Panc1 (cell line): ENCODE results near the gene SPATA20. TPM values are rescaled to one million over a fixed set of nuclear protein-coding genes. Genes with fewer than 3 reads are reported as not detected.

Experiments used
- ATAC-seq: fragments of 200-7000 bp; cut with Tn5 transposase; 2 replicates; pipeline ENCODE4 v1.9.1; 2020; ENCODE audit warnings: mild to moderate bottlenecking, moderate library complexity
- BruUV-seq: library from RNA; stranded (reverse); fragments of 400-500 nt; replicated peaks from 2 replicates; lab custom pipeline; 2021; lab: Mats Ljungman, UMichigan
- CTCF ChIA-PET: fragments of 300-600 bp; sonication (Branson Sonifier 250); formaldehyde crosslinking; loops from one replicate; lab custom pipeline; 2022; ENCODE audit warnings: antibody characterized with exemption; lab: Charles Lee
- POLR2A ChIA-PET: fragments of 300-600 bp; sonication (Branson Sonifier 250); formaldehyde crosslinking; loops from one replicate; lab custom pipeline; 2022; ENCODE audit warnings: antibody characterized with exemption; lab: Charles Lee
- DNase-seq: peaks from one replicate; pipeline ENCODE4 v3.0.0-alpha.2; 2010; ENCODE audit warnings: low read depth, low spot score
- H3K27ac ChIP-seq: 2 replicates; pipeline ENCODE4 v1.5.1; 2011; ENCODE audit warnings: mild to moderate bottlenecking, low read length, inconsistent platforms
- H3K27me3 ChIP-seq: fragments of 200-500 bp; sonication (Bioruptor generic); 2 replicates; pipeline ENCODE4 v1.6.0; 2014; ENCODE audit warnings: low read length, inconsistent platforms; ENCODE audit not compliant: control insufficient read depth, insufficient read depth
- H3K36me3 ChIP-seq: fragments of 200-500 bp; sonication (Bioruptor generic); 2 replicates; pipeline ENCODE4 v1.5.1; 2014; ENCODE audit warnings: inconsistent platforms, mild to moderate bottlenecking, low read length, moderate library complexity; ENCODE audit not compliant: control insufficient read depth, insufficient read depth
- H3K4me1 ChIP-seq: 2 replicates; pipeline ENCODE4 v1.5.1; 2011; ENCODE audit warnings: inconsistent platforms, mild to moderate bottlenecking, low read length, moderate library complexity; ENCODE audit not compliant: control insufficient read depth, insufficient read depth
- H3K4me3 ChIP-seq, 2 experiments: 2 replicates each; pipeline ENCODE4 v1.5.1; 2011 to 2012; ENCODE audit warnings: low read depth in 2 of 2, low read length in 2 of 2, mild to moderate bottlenecking in 2 of 2, inconsistent platforms in 1 of 2, moderate library complexity in 1 of 2
- H3K9me3 ChIP-seq: fragments of 200-500 bp; sonication (Bioruptor generic); 2 replicates; pipeline ENCODE4 v1.5.1; 2014; ENCODE audit warnings: low read depth, mild to moderate bottlenecking, inconsistent platforms, low read length, moderate library complexity; ENCODE audit not compliant: control insufficient read depth, insufficient read depth
- POLR2AphosphoS5 ChIP-seq: IDR thresholded peaks from 2 replicates; pipeline ENCODE4 v1.6.1; 2012; ENCODE audit warnings: mild to moderate bottlenecking, low read depth, low read length, moderate library complexity
- SIN3A ChIP-seq: IDR thresholded peaks from 2 replicates; pipeline ENCODE4 v1.6.1; 2012; ENCODE audit warnings: low read depth, mild to moderate bottlenecking, low read length, moderate library complexity, borderline replicate concordance; ENCODE audit not compliant: insufficient read depth
- TCF7L2 ChIP-seq: IDR thresholded peaks from 2 replicates; pipeline ENCODE4 v1.6.1; 2011; ENCODE audit warnings: mild to moderate bottlenecking, low read depth, low read length, inconsistent platforms
- in situ Hi-C: cut with HindIII; loops from 2 replicates; pipeline ENCODE4 v1.10.0; 2016; ENCODE audit warnings: low sequenced_read_pairs, low pct_unique_long_range_greater_than_20kb
- intact Hi-C: fragments of 100-400 bp; cut with micrococcal nuclease; formaldehyde crosslinking; loops from one replicate; pipeline ENCODE4 v1.10.0; 2022; ENCODE audit not compliant: unreplicated experiment
- total RNA-seq: library from RNA; stranded (reverse); gene quantifications from one replicate; pipeline ENCODE4 v1.2.1, GENCODE V29; 2021; ENCODE audit not compliant: unreplicated experiment
- TF ChIP-seq, protein P1 (sequence below): fragments of 450-650 bp; IDR thresholded peaks from 2 replicates; pipeline ENCODE4 v1.5.1; 2017; ENCODE audit warnings: mild to moderate bottlenecking
- TF ChIP-seq, protein P2 (sequence below), 2 experiments: IDR thresholded peaks; 2 replicates each; pipeline ENCODE4 v1.6.1; 2011 to 2012; ENCODE audit warnings: low read depth in 2 of 2, control low read depth in 1 of 2, low read length in 1 of 2, mild to moderate bottlenecking in 1 of 2, moderate library complexity in 1 of 2; ENCODE audit not compliant: insufficient read depth in 1 of 2

The SPATA20 gene
- total RNA-seq, 1 experiment from 2014 or later, result 82.2 TPM

DNA sequence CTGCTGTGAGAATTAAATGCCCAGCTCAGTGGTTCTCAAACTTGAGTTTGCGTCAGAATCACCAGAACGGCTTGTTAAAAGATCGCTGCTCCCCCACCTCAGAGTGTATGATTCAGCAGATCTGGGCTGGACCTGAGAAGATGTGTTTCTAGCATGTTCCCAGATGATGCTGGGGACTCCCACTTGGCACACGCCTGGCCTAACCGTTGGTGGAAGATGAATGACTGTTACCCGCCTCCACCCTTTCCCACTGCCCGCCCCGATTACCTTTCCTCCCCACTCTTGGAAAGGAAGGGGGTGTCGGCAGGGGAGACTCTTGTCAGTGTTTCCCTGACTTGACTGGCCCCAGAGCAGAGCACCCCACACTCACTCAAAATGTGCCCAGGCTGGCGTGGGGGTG lies 58.5 kb downstream of the SPATA20 start:
- Histone ChIP-seq H3K27me3 (no peaks in the 10 kb centered on the region), H3K27ac (no peak overlapping the region), H3K4me1 (peaks cover 9% of the 10 kb centered on the region; the same call in 1 of the 2 replicates), H3K9me3 (no peaks in the 10 kb centered on the region), H3K36me3 (no peaks in the 10 kb centered on the region), H3K4me3 (no peak overlapping the region)
- intact Hi-C loops, result no loop called here
- in situ Hi-C loops, result no loop called here
- ChIA-PET POLR2A (no interaction called here), CTCF (interaction anchor here (0.5 kb wide), 1 partner anchor 41 kb away, joined by 3 read pairs; no protein-coding TSS in a partner anchor)
- DNase-seq (no peak), ATAC-seq (no peak)
- TF ChIP-seq TCF7L2 (no peak), POLR2AphosphoS5 (no peak), SIN3A (no peak)
- TF ChIP-seq, protein P1, sequence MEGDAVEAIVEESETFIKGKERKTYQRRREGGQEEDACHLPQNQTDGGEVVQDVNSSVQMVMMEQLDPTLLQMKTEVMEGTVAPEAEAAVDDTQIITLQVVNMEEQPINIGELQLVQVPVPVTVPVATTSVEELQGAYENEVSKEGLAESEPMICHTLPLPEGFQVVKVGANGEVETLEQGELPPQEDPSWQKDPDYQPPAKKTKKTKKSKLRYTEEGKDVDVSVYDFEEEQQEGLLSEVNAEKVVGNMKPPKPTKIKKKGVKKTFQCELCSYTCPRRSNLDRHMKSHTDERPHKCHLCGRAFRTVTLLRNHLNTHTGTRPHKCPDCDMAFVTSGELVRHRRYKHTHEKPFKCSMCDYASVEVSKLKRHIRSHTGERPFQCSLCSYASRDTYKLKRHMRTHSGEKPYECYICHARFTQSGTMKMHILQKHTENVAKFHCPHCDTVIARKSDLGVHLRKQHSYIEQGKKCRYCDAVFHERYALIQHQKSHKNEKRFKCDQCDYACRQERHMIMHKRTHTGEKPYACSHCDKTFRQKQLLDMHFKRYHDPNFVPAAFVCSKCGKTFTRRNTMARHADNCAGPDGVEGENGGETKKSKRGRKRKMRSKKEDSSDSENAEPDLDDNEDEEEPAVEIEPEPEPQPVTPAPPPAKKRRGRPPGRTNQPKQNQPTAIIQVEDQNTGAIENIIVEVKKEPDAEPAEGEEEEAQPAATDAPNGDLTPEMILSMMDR, result no peak
- TF ChIP-seq, protein P2, sequence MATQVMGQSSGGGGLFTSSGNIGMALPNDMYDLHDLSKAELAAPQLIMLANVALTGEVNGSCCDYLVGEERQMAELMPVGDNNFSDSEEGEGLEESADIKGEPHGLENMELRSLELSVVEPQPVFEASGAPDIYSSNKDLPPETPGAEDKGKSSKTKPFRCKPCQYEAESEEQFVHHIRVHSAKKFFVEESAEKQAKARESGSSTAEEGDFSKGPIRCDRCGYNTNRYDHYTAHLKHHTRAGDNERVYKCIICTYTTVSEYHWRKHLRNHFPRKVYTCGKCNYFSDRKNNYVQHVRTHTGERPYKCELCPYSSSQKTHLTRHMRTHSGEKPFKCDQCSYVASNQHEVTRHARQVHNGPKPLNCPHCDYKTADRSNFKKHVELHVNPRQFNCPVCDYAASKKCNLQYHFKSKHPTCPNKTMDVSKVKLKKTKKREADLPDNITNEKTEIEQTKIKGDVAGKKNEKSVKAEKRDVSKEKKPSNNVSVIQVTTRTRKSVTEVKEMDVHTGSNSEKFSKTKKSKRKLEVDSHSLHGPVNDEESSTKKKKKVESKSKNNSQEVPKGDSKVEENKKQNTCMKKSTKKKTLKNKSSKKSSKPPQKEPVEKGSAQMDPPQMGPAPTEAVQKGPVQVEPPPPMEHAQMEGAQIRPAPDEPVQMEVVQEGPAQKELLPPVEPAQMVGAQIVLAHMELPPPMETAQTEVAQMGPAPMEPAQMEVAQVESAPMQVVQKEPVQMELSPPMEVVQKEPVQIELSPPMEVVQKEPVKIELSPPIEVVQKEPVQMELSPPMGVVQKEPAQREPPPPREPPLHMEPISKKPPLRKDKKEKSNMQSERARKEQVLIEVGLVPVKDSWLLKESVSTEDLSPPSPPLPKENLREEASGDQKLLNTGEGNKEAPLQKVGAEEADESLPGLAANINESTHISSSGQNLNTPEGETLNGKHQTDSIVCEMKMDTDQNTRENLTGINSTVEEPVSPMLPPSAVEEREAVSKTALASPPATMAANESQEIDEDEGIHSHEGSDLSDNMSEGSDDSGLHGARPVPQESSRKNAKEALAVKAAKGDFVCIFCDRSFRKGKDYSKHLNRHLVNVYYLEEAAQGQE (IDR thresholded peaks at IDR 0.05; ENCODE audit: insufficient read depth in 1 of 2, low read depth in 2 of 2, low read length in 1 of 2), result no peak
- BruUV-seq, result no TSS peak

Other genes with a start within 250 kb of the SPATA20 start
- 28.5 TPM for gene XYLT2, start 201.0 kb upstream of the SPATA20 start, total RNA-seq
- gene MRPL27, start 174.0 kb upstream of the SPATA20 start, total RNA-seq, result 136 TPM
- gene EME1, start 173.9 kb upstream of the SPATA20 start, total RNA-seq, result 15.3 TPM
- gene LRRC59, start 149.7 kb upstream of the SPATA20 start, total RNA-seq, result 167 TPM
- gene ACSF2, start 121.0 kb upstream of the SPATA20 start, total RNA-seq, result 17.2 TPM
- gene CHAD, start 78.3 kb upstream of the SPATA20 start, total RNA-seq, result not detected
- 40.2 TPM for gene RSAD1, start 68.3 kb upstream of the SPATA20 start, total RNA-seq
- gene MYCBPAP, start 38.7 kb upstream of the SPATA20 start, total RNA-seq, result 2.2 TPM
- 0.92 TPM for gene EPN3, start 14.4 kb upstream of the SPATA20 start, total RNA-seq
- 10.0 TPM for gene CACNA1G, start 13.5 kb downstream of the SPATA20 start, total RNA-seq
- 128 TPM for gene ABCC3, start 87.7 kb downstream of the SPATA20 start, total RNA-seq
- 57.2 TPM for gene ANKRD40, start 160.7 kb downstream of the SPATA20 start, total RNA-seq
- 136 TPM for gene LUC7L3, start 172.4 kb downstream of the SPATA20 start, total RNA-seq
- not detected for gene ANKRD40CL, start 220.3 kb downstream of the SPATA20 start, total RNA-seq